NB4 (cell line): ENCODE measurements around the gene SEH1L.

Source experiments
- MYC ChIP-seq: IDR thresholded peaks from 2 replicates; pipeline ENCODE4 v1.6.1; 2011; ENCODE audit warnings: low read depth, low read length
- POLR2A ChIP-seq: IDR thresholded peaks from 2 replicates; pipeline ENCODE4 v1.6.1; 2011; ENCODE audit warnings: mild to moderate bottlenecking; ENCODE audit not compliant: insufficient read length; ENCODE audit errors: extremely low read depth
- TF ChIP-seq, protein P1 (sequence below): IDR thresholded peaks from one replicate; pipeline ENCODE4 v1.5.1; 2012; ENCODE audit warnings: low read depth, low read length
- TF ChIP-seq, protein P2 (sequence below): IDR thresholded peaks from 2 replicates; pipeline ENCODE4 v1.6.1; 2011; ENCODE audit warnings: low read depth, low read length

DNA sequence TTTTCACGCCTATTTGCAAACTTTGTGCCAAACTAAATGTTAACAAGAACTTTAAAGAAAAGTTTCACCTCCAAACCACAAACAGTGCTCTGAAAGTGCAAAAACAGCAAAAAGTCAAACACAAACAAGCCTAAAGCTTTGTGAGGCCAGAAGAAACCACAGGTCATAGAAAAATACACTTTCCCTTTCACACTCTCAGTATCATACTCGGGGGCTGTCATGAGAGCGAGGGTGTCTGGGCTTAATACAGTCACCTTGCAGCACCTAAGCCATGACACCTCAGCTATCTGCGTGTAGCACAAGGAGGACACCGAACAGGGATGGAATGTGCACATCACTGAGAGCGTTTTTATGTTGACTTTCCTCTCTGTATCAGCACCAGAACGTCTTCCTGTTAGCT lies 26.6 kb upstream of the SEH1L start:
- TF ChIP-seq MYC (no peak), POLR2A (no peak)
- TF ChIP-seq, protein P1, sequence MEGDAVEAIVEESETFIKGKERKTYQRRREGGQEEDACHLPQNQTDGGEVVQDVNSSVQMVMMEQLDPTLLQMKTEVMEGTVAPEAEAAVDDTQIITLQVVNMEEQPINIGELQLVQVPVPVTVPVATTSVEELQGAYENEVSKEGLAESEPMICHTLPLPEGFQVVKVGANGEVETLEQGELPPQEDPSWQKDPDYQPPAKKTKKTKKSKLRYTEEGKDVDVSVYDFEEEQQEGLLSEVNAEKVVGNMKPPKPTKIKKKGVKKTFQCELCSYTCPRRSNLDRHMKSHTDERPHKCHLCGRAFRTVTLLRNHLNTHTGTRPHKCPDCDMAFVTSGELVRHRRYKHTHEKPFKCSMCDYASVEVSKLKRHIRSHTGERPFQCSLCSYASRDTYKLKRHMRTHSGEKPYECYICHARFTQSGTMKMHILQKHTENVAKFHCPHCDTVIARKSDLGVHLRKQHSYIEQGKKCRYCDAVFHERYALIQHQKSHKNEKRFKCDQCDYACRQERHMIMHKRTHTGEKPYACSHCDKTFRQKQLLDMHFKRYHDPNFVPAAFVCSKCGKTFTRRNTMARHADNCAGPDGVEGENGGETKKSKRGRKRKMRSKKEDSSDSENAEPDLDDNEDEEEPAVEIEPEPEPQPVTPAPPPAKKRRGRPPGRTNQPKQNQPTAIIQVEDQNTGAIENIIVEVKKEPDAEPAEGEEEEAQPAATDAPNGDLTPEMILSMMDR, result no peak
- TF ChIP-seq, protein P2, sequence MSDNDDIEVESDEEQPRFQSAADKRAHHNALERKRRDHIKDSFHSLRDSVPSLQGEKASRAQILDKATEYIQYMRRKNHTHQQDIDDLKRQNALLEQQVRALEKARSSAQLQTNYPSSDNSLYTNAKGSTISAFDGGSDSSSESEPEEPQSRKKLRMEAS, result no peak
